Right lobe of liver (tissue), 4 donors: ENCODE measurements around the gene SPPL3.

Source experiments
- CTCF ChIP-seq, 4 donors: fragments of 200-600 bp in 3 of 4; fragments of 450-650 bp in 1 of 4; IDR thresholded peaks; one replicate each; pipeline versions ENCODE4 v1.5.1 to v1.8.0; 2016 to 2022; ENCODE audit warnings: antibody characterized with exemption in 4 of 4, mild to moderate bottlenecking in 2 of 4
- POLR2A ChIP-seq: fragments of 450-650 bp; IDR thresholded peaks from one replicate; pipeline ENCODE4 v1.6.1; 2017; ENCODE audit warnings: antibody characterized with exemption, mild to moderate bottlenecking
- donor health status: DM: no; HTN: no; CAD: no.
- donor health status: DM: no; HTN: no; CAD: no.
- donor health status: DM: no; HTN: yes; CAD: no.

GRCh38 chr12:120820884-120821510 is 83.2 kb downstream of the SPPL3 start:
- TF ChIP-seq POLR2A (no peak), CTCF (IDR thresholded peaks at IDR 0.05) (no peak)
